DMS153 treated with DMSO at 0.1 percent for 48 hours (cell line): ENCODE results near the gene RRBP1.

Experiments
- DNase-seq: peaks from one replicate; lab custom pipeline; 2025; ENCODE audit not compliant: unreplicated experiment; lab: John Stamatoyannopoulos, UW

Gene RRBP1

GRCh38 chr20:17683218-17684076 is 1.4 kb upstream of the RRBP1 start:
- DNase-seq, result no peak

DNA sequence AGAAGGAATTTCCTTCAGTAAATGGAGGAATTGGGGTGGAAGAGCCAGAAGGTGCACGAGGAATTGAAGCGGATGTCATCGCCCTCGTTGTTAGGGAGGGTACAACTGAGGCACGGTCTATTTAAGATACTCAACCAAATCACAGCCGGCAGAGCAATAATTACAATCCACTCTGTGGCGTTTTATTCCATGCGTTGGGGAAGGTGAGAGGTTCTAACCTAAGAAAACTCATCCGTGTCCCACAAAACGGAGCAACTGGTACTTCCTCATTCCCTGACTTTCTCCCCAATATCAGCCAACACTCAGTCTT is 802 bp upstream of the RRBP1 start:
- no peak for DNase-seq

DNA sequence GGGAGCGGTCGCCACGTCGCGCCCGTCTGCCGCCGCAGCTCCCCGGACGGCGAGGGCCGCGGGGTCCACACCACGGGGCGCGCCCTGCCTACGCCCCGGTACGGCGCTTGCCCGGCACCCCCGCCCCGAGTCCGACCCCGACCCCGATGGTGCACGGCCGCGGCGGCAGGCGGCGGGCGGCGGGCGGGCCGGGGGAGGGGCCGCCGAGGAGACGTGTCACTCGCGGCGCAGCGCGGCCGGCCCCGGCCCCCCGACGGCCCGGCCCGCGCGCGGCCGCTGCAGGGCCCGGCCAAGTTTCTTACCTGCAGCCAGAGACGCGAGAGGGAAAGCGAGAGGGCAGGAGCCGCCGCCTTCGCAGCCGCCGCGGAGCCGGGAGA is 328 bp downstream of the RRBP1 start:
- DNase-seq, result no peak

DNA sequence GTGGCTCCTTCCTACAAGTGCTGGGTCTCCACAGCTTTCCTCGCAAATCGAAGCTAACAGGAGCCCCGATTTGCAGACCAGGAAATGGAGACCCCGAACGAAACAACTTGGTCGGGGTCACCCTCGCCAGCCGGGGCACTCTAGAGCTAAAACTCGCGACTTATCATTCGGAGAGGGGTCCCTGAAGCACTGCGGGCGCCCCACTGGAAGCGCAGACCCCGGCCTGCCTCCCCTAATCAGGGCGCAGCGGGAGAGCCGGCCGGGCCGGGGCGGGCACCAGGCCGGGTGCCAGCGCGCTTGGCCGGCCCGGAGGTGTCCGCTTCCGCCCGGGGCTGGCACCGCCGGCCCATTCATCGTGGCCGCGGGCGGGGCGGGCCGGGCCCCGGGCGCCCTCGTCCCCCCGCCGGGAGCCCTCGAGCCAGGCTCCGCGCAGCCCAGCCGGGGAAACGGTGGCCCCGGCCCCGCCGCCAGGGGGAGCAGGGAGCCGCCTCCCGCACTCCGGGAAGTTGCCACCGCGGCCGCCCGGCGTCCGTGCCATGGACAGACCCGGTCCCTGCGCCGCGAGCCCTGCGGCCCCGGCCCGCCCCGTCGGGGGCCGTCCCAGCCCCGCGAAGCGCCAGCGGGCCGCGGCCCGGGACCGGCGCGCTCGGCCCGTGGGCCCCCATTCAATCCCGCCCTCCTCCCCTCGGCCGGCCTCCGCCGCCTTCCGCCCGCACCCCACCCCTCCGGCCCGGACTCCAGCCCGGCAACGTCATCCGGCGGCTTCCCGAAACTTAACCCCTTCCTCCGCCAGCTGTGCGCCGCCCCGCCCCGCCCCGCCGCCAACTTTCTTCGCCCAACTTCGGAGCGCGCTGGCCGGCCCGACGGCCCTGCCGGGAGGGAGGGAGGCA is 961 bp downstream of the RRBP1 start:
- peak; percentile 21 for DNase-seq

GRCh38 chr20:17679941-17680835 is 1.9 kb downstream of the RRBP1 start:
- peak; percentile 10 for DNase-seq

DNA sequence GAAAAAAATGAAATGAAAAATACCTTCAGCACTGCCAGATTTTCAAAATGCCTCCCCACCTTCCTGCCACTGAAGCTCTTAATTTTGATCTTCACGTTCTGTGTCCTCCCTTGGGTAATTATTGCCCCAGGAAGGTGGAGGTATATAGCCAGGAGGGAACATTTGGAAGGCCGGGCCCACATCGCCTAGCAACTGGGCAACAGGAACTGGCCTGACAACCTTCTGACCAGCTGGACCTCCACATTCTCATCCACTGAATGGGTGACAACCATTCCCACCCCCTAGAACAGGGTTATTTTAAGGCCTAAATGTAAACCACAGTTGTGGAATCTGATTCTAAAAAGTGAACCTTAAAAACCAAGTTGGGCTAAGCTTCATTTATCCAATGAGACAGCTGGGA is 3.2 kb downstream of the RRBP1 start:
- no peak for DNase-seq

- DNase-seq, result no peak
These were observed 3.7 kb downstream of the RRBP1 start for GRCh38 chr20:17678295-17678694.

GRCh38 chr20:17676942-17677341 is 5.1 kb downstream of the RRBP1 start:
- DNase-seq, result no peak

GRCh38 chr20:17676378-17676759 is 5.7 kb downstream of the RRBP1 start:
- no peak for DNase-seq

DNA sequence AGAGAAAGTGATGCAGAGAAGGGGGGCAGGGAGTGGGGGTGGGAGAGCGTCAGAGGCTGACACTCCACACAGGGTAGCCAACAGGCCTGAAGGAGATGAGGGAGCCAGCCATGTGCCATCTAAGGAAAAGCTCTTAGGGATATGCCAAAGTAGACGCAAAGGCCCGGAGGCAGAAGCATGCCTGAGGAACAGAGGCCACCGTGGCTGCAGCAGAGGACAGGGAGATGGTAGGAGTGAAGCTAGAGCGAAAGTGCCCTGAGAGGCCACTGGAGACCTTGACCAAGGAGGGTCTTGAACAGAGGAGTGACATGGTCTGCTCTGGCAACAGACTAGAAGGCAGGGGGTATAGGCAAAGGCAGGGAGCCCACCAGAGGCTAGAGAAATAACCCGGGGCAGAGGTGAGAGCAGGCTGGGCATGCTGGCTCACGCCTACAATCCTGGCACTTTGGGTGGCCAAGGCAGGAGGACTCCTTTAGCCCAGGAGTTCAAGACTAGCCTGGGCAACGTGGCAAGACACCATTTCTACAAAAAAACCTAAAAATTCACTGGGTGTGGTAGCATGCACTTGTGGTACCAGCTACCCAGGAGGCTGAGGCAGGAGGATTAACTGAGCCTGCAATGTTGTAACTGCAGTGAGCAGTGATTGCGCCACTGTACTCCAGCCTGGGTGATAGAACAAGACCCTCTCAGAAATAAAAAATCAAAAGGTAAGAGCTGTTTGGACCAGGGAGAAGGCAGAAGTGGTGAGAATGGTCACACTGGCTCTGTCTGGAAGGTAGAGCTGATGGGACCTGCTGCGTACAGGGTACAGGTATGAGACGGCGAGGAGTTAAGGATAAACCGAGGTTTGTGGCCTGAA is 6.3 kb downstream of the RRBP1 start:
- DNase-seq, result no peak

- DNase-seq, result no peak
These were observed 7.1 kb downstream of the RRBP1 start for GRCh38 chr20:17674722-17675518.

GRCh38 chr20:17673084-17673483 is 9.0 kb downstream of the RRBP1 start:
- no peak for DNase-seq

GRCh38 chr20:17671565-17671964 is 10.5 kb downstream of the RRBP1 start:
- no peak for DNase-seq

- DNase-seq, result no peak
These were observed 11.0 kb downstream of the RRBP1 start for GRCh38 chr20:17671011-17671410.

- DNase-seq, result no peak
These were observed 12.6 kb downstream of the RRBP1 start for GRCh38 chr20:17669306-17669931.

- DNase-seq, result no peak
These were observed 13.6 kb downstream of the RRBP1 start for GRCh38 chr20:17668432-17668831.

DNA sequence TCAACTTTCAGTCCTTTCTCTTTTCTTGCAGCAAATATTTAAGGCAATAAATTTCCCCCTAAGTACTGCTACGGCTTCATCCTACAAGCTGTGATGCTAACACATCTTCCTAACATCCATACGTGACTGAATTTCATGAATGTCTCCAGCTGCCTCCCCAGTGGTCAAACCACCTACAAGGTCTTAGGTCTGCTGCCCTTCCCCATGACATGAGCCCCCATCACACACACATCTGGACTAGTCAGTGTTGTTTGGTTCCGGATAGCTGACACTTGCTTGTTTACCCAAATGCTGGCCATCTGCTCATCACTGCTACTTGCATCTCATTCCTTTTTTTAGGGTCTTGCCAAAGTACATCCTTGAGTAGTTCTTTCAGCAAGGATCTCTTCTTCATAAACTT is 14.6 kb downstream of the RRBP1 start:
- no peak for DNase-seq

- DNase-seq, result no peak
These were observed 15.6 kb downstream of the RRBP1 start for GRCh38 chr20:17666481-17666880.

DNA sequence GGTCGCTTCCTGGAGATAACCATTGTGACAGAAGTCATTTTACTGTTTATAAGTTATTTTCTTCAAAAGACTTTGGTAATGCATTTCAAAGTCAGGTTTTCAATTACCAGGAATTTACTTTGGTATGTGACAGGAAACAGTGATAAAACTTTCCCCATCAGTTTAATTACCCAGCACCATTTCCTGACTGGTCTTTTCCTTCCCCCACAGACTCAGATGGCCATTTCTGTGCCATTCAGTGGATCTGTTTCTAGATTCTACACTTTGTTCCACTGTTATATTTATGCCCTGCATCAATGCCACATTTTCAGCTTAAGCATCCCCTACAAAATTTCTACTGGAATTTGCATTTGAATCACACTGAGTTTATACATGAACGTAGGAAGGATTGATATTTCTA is 16.3 kb downstream of the RRBP1 start:
- no peak for DNase-seq
